CD4-positive, alpha-beta T cell treated with Interleukin-6 at 100 ng/mL for 8 hours (primary cell): ENCODE results near the gene ZDHHC3.
A peak's percentile ranks its signal among the peaks of the same experiment; 100 is the strongest.
"Not testable (repeated sequence)": the region's sequence is repeated elsewhere in the genome, so short reads cannot be mapped to it uniquely, and the experiment has no call there.

Experiments used
- DNase-seq: peaks from one replicate; pipeline ENCODE4 v3.0.0-alpha.2; 2020; ENCODE audit warnings: mixed read lengths, low spot score

Gene ZDHHC3

GRCh38 chr3:44995142-44995770 lies 19.3 kb upstream of the ZDHHC3 start:
- no peak for DNase-seq

- no peak for DNase-seq
Observed at GRCh38 chr3:44993471-44994205, 17.7 kb upstream of the ZDHHC3 start.

- DNase-seq, result no peak
Observed at GRCh38 chr3:44992555-44993470, 16.8 kb upstream of the ZDHHC3 start.

- no peak for DNase-seq
Observed at GRCh38 chr3:44991326-44991725, 15.4 kb upstream of the ZDHHC3 start.

- no peak for DNase-seq
Observed at GRCh38 chr3:44989636-44990373, 13.8 kb upstream of the ZDHHC3 start.

GRCh38 chr3:44989141-44989540 lies 13.2 kb upstream of the ZDHHC3 start:
- DNase-seq, result no peak

- DNase-seq, result no peak
Observed at GRCh38 chr3:44988073-44988472, 12.1 kb upstream of the ZDHHC3 start.

- DNase-seq, result no peak
Observed at GRCh38 chr3:44987332-44987731, 11.4 kb upstream of the ZDHHC3 start.

GRCh38 chr3:44986330-44986729 lies 10.4 kb upstream of the ZDHHC3 start:
- not testable (repeated sequence) for DNase-seq

- DNase-seq, result no peak
Observed at GRCh38 chr3:44984335-44984734, 8.4 kb upstream of the ZDHHC3 start.

- no peak for DNase-seq
Observed at GRCh38 chr3:44983484-44983941, 7.5 kb upstream of the ZDHHC3 start.

GRCh38 chr3:44982817-44983216 lies 6.8 kb upstream of the ZDHHC3 start:
- no peak for DNase-seq

GRCh38 chr3:44981751-44982150 lies 5.8 kb upstream of the ZDHHC3 start:
- no peak for DNase-seq

GRCh38 chr3:44981220-44981619 lies 5.2 kb upstream of the ZDHHC3 start:
- no peak for DNase-seq

GRCh38 chr3:44974416-44974815 lies 1.6 kb downstream of the ZDHHC3 start:
- no peak for DNase-seq

- DNase-seq, result no peak
Observed at GRCh38 chr3:44970926-44971490, 5.0 kb downstream of the ZDHHC3 start.

GRCh38 chr3:44969828-44970179 lies 6.2 kb downstream of the ZDHHC3 start:
- no peak for DNase-seq

- peak; percentile 12 for DNase-seq
Observed at GRCh38 chr3:44969154-44969827, 6.7 kb downstream of the ZDHHC3 start.

GRCh38 chr3:44968447-44968858 lies 7.5 kb downstream of the ZDHHC3 start:
- no peak for DNase-seq

GRCh38 chr3:44966795-44967278 lies 9.1 kb downstream of the ZDHHC3 start:
- no peak for DNase-seq

- DNase-seq, result no peak
Observed at GRCh38 chr3:44965165-44965564, 10.8 kb downstream of the ZDHHC3 start.
